Activated CD4-positive, alpha-beta memory T cell treated with anti-CD3 and anti-CD28 coated beads, Interleukin-2, amount 10 ng/mL, durations not matched to agents 7 days and 5 days (primary cell): ENCODE data around the gene ABL2. TPM values are rescaled to one million over a fixed set of nuclear protein-coding genes. Genes with fewer than 3 reads are reported as not detected.

Experiments
- CTCF ChIA-PET: fragments of 350-600 bp; sonication (Branson Sonifier 250); formaldehyde crosslinking; loops from one replicate; lab custom pipeline; 2021; ENCODE audit warnings: antibody characterized with exemption, inconsistent platforms; lab: Charles Lee
- POLR2A ChIA-PET: fragments of 350-600 bp; sonication (Branson Sonifier 250); formaldehyde crosslinking; loops from one replicate; lab custom pipeline; 2021; ENCODE audit warnings: antibody characterized with exemption; lab: Charles Lee
- DNase-seq: peaks from one replicate; pipeline ENCODE4 v3.0.0-alpha.2; 2020
- H3K27ac Mint-ChIP-seq: one replicate; pipeline ENCODE4 v1.8.0; 2021; ENCODE audit warnings: mild to moderate bottlenecking, mixed read lengths
- H3K27me3 Mint-ChIP-seq: one replicate; pipeline ENCODE4 v1.8.0; 2021; ENCODE audit warnings: mixed read lengths
- H3K36me3 Mint-ChIP-seq: one replicate; pipeline ENCODE4 v1.8.0; 2021; ENCODE audit warnings: low read depth, mixed read lengths
- H3K4me1 Mint-ChIP-seq: one replicate; pipeline ENCODE4 v1.8.0; 2021; ENCODE audit warnings: mixed read lengths
- H3K4me3 Mint-ChIP-seq: one replicate; pipeline ENCODE4 v1.8.0; 2021; ENCODE audit warnings: mild to moderate bottlenecking, mixed read lengths
- H3K9me3 Mint-ChIP-seq: one replicate; pipeline ENCODE4 v1.8.0; 2021; ENCODE audit warnings: mixed read lengths
- total RNA-seq, 2 experiments: library from RNA; stranded (reverse); gene quantifications; one replicate each; pipeline ENCODE4 v1.2.3, GENCODE V29; 2021

ABL2 gene
- total RNA-seq, 2 experiments from 2014 or later, result 8.6 to 9.3 TPM

GRCh38 chr1:179077396-179077795 is 152.1 kb downstream of the ABL2 start:
- Mint-ChIP-seq H3K27me3 (no peaks in the 10 kb centered on the region), H3K4me1 (peaks cover 17% of the 10 kb centered on the region), H3K4me3 (no peak overlapping the region)

GRCh38 chr1:179066471-179066870 is 163.0 kb downstream of the ABL2 start:
- ChIA-PET CTCF (no interaction called here), POLR2A (no interaction called here)
- no peak overlapping the region for H3K27ac Mint-ChIP-seq
- peaks cover 9% of the 10 kb centered on the region for H3K36me3 Mint-ChIP-seq
- H3K4me3 Mint-ChIP-seq, result no peak overlapping the region
- H3K4me1 Mint-ChIP-seq, result no peaks in the 10 kb centered on the region
- no peak for DNase-seq
- H3K27me3 Mint-ChIP-seq, result no peaks in the 10 kb centered on the region
- no peaks in the 10 kb centered on the region for H3K9me3 Mint-ChIP-seq

More at GRCh38 chr1:179077396-179077795, 152.1 kb downstream of the ABL2 start:
- Mint-ChIP-seq H3K36me3 (peaks cover 7% of the 10 kb centered on the region), H3K9me3 (no peaks in the 10 kb centered on the region), H3K27ac (no peak overlapping the region)
- POLR2A ChIA-PET, result no interaction called here
- no peak for DNase-seq
- CTCF ChIA-PET, result interaction anchor here (1.6 kb wide), 1 partner anchor 291 kb away, joined by 4 read pairs; no protein-coding TSS in a partner anchor

GRCh38 chr1:179061360-179062282 is 167.9 kb downstream of the ABL2 start:
- Mint-ChIP-seq H3K27me3 (no peaks in the 10 kb centered on the region), H3K27ac (no peak overlapping the region), H3K36me3 (peaks cover 17% of the 10 kb centered on the region), H3K9me3 (no peaks in the 10 kb centered on the region), H3K4me3 (no peak overlapping the region), H3K4me1 (no peaks in the 10 kb centered on the region)
- ChIA-PET CTCF (no interaction called here), POLR2A (no interaction called here)
- DNase-seq, result no peak

GRCh38 chr1:179058487-179059483 is 170.7 kb downstream of the ABL2 start:
- no peak overlapping the region for H3K27ac Mint-ChIP-seq
- no peaks in the 10 kb centered on the region for H3K27me3 Mint-ChIP-seq
- no peak for DNase-seq
- no peaks in the 10 kb centered on the region for H3K9me3 Mint-ChIP-seq
- peaks cover 27% of the 10 kb centered on the region for H3K36me3 Mint-ChIP-seq
- CTCF ChIA-PET, result no interaction called here
- H3K4me1 Mint-ChIP-seq, result no peaks in the 10 kb centered on the region
- H3K4me3 Mint-ChIP-seq, result no peak overlapping the region
- POLR2A ChIA-PET, result no interaction called here

- Mint-ChIP-seq H3K27ac (no peak overlapping the region), H3K27me3 (no peaks in the 10 kb centered on the region), H3K9me3 (no peaks in the 10 kb centered on the region), H3K4me3 (no peak overlapping the region), H3K4me1 (no peaks in the 10 kb centered on the region), H3K36me3 (peaks cover 24% of the 10 kb centered on the region)
- ChIA-PET CTCF (interaction anchor here (0.5 kb wide), 1 partner anchor 286 kb away, joined by 3 read pairs; no protein-coding TSS in a partner anchor), POLR2A (no interaction called here)
- DNase-seq, result no peak
Observed at GRCh38 chr1:179055937-179056336, 173.5 kb downstream of the ABL2 start.

- DNase-seq, result no peak
- POLR2A ChIA-PET, result no interaction called here
- Mint-ChIP-seq H3K4me3 (no peak overlapping the region), H3K27ac (no peak overlapping the region), H3K9me3 (no peaks in the 10 kb centered on the region), H3K36me3 (peaks cover 20% of the 10 kb centered on the region), H3K4me1 (no peaks in the 10 kb centered on the region), H3K27me3 (no peaks in the 10 kb centered on the region)
- CTCF ChIA-PET, result no interaction called here
Observed at GRCh38 chr1:179053486-179053885, 176.0 kb downstream of the ABL2 start.

- Mint-ChIP-seq H3K9me3 (no peaks in the 10 kb centered on the region), H3K36me3 (peaks cover 16% of the 10 kb centered on the region), H3K4me3 (no peak overlapping the region), H3K27me3 (no peaks in the 10 kb centered on the region), H3K4me1 (no peaks in the 10 kb centered on the region), H3K27ac (no peak overlapping the region)
- ChIA-PET CTCF (no interaction called here), POLR2A (no interaction called here)
- no peak for DNase-seq
Observed at GRCh38 chr1:179052776-179053175, 176.7 kb downstream of the ABL2 start.

Other genes starting within 250 kb of the ABL2 start
- gene FAM20B, start 203.8 kb downstream of the ABL2 start, total RNA-seq, result 10 to 100 TPM; 25.5 to 27.2 TPM
- 10 to 100 TPM; 47.1 to 51.5 TPM for gene TOR3A, start 147.6 kb downstream of the ABL2 start, total RNA-seq
- gene SOAT1, start 64.1 kb upstream of the ABL2 start, total RNA-seq, result 10 to 100 TPM; 55.7 to 58.3 TPM
- gene AXDND1, start 136.3 kb upstream of the ABL2 start, total RNA-seq, result under 1 TPM in 1 of 2 experiments, not detected in 1; 0.58 TPM